Hepatocyte (in vitro differentiated cells): ENCODE measurements around the gene CEP152. TPM values are rescaled to one million over a fixed set of nuclear protein-coding genes. Genes with fewer than 3 reads are reported as not detected.

Experiments
- DNase-seq: peaks from one replicate; pipeline ENCODE4 v3.0.0-alpha.2; 2016; ENCODE audit warnings: low spot score
- H2AFZ ChIP-seq: fragments of 200-600 bp; sonication (generic); 2 replicates; pipeline ENCODE4 v1.6.0; 2016; ENCODE audit warnings: antibody characterized with exemption, mild to moderate bottlenecking
- H3K27ac ChIP-seq: fragments of 200-600 bp; sonication (generic); 2 replicates; pipeline ENCODE4 v1.5.1; 2016; ENCODE audit warnings: mild to moderate bottlenecking
- H3K27me3 ChIP-seq: fragments of 200-600 bp; sonication (generic); 2 replicates; pipeline ENCODE4 v1.6.1; 2016
- H3K36me3 ChIP-seq: fragments of 200-600 bp; sonication (generic); replicated peaks from 2 replicates; pipeline ENCODE4 v1.5.1; 2016; ENCODE audit warnings: low read depth; ENCODE audit not compliant: insufficient read depth
- H3K4me1 ChIP-seq: fragments of 200-600 bp; sonication (generic); 2 replicates; pipeline ENCODE4 v1.5.1; 2016; ENCODE audit warnings: mild to moderate bottlenecking, moderate library complexity; ENCODE audit not compliant: insufficient read depth
- H3K4me2 ChIP-seq: fragments of 200-600 bp; sonication (generic); 2 replicates; pipeline ENCODE4 v1.6.0; 2016
- H3K4me3 ChIP-seq: fragments of 200-600 bp; sonication (generic); 2 replicates; pipeline ENCODE4 v1.5.1; 2016; ENCODE audit warnings: mild to moderate bottlenecking
- H3K79me2 ChIP-seq: fragments of 200-600 bp; sonication (generic); 2 replicates; pipeline ENCODE4 v1.6.0; 2017; ENCODE audit warnings: mild to moderate bottlenecking
- H3K9me2 ChIP-seq: fragments of 200-600 bp; sonication (generic); replicated peaks from 2 replicates; pipeline ENCODE4 v1.6.0; 2017; ENCODE audit warnings: mild to moderate bottlenecking; ENCODE audit not compliant: insufficient read depth
- H3K9me3 ChIP-seq: fragments of 200-600 bp; sonication (generic); 2 replicates; pipeline ENCODE4 v1.5.1; 2016; ENCODE audit warnings: low read depth, mild to moderate bottlenecking
- H4K20me1 ChIP-seq: fragments of 200-600 bp; sonication (generic); 2 replicates; pipeline ENCODE4 v1.6.0; 2016; ENCODE audit warnings: mild to moderate bottlenecking; ENCODE audit not compliant: insufficient read depth, poor library complexity, severe bottlenecking
- EZH2 ChIP-seq: fragments of 200-600 bp; sonication (generic); IDR thresholded peaks from 2 replicates; pipeline ENCODE4 v1.6.1; 2016; ENCODE audit warnings: antibody characterized with exemption, mild to moderate bottlenecking, borderline replicate concordance
- EZH2phosphoT487 ChIP-seq: fragments of 200-600 bp; sonication (generic); IDR thresholded peaks from one replicate; pipeline ENCODE4 v1.6.1; 2018; ENCODE audit warnings: antibody characterized with exemption, mild to moderate bottlenecking, low read depth, moderate library complexity; ENCODE audit not compliant: unreplicated experiment, severe bottlenecking
- WGBS: methylation state at CpG from one replicate; pipeline ENCODE4 v1.1.6; 2016; ENCODE audit warnings: low lambda C conversion rate; ENCODE audit errors: missing lambda C conversion rate; 5-methylcytosine and 5-hydroxymethylcytosine counted together
- polyA plus RNA-seq: library from polyadenylated mRNA; unstranded; fragments of >200 nt; fragmentation: Nextera tagmentation; extraction: Ambion mirVana; gene quantifications from 2 replicates; pipeline ENCODE4 v1.2.1, GENCODE V29; 2016
- total RNA-seq: library from RNA; depleted of rRNA; stranded (reverse); fragments of >200 nt; gene quantifications from 2 replicates; pipeline ENCODE4 v1.2.3, GENCODE V29; 2014
- TF ChIP-seq, protein P1 (sequence below): fragments of 200-600 bp; sonication (generic); IDR thresholded peaks from 2 replicates; pipeline ENCODE4 v1.5.1; 2016; ENCODE audit warnings: antibody characterized with exemption, mild to moderate bottlenecking; ENCODE audit not compliant: poor library complexity

CEP152 gene
- total and polyA plus RNA-seq, 2 experiments from 2014 or later = 4.7 to 6.3 TPM

- H2AFZ ChIP-seq = no peak overlapping the region
- H3K9me3 ChIP-seq = no peaks in the 10 kb centered on the region
- H3K27me3 ChIP-seq = no peaks in the 10 kb centered on the region
- H3K9me2 ChIP-seq = no peaks in the 10 kb centered on the region
- no peaks in the 10 kb centered on the region for H3K36me3 ChIP-seq
- H3K79me2 ChIP-seq = no peaks in the 10 kb centered on the region
- H3K4me3 ChIP-seq = no peak overlapping the region
- H3K4me2 ChIP-seq = no peak overlapping the region
- no peaks in the 10 kb centered on the region for H3K4me1 ChIP-seq
- WGBS = 92% methylated on average over 1 of the region's 1 CpG
- no peak overlapping the region for H3K27ac ChIP-seq
- DNase-seq = no peak
- TF ChIP-seq EZH2 = no peak
- TF ChIP-seq, protein P1, sequence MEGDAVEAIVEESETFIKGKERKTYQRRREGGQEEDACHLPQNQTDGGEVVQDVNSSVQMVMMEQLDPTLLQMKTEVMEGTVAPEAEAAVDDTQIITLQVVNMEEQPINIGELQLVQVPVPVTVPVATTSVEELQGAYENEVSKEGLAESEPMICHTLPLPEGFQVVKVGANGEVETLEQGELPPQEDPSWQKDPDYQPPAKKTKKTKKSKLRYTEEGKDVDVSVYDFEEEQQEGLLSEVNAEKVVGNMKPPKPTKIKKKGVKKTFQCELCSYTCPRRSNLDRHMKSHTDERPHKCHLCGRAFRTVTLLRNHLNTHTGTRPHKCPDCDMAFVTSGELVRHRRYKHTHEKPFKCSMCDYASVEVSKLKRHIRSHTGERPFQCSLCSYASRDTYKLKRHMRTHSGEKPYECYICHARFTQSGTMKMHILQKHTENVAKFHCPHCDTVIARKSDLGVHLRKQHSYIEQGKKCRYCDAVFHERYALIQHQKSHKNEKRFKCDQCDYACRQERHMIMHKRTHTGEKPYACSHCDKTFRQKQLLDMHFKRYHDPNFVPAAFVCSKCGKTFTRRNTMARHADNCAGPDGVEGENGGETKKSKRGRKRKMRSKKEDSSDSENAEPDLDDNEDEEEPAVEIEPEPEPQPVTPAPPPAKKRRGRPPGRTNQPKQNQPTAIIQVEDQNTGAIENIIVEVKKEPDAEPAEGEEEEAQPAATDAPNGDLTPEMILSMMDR = no peak
- TF ChIP-seq EZH2phosphoT487 = no peak
- H4K20me1 ChIP-seq = no peaks in the 10 kb centered on the region
These were observed 14.2 kb upstream of the CEP152 start for GRCh38 chr15:48825075-48825474.

- Histone ChIP-seq H3K27ac (no peak overlapping the region), H3K4me2 (no peak overlapping the region), H2AFZ (no peak overlapping the region), H3K4me1 (no peaks in the 10 kb centered on the region), H3K27me3 (no peaks in the 10 kb centered on the region), H3K4me3 (no peak overlapping the region), H3K79me2 (no peaks in the 10 kb centered on the region), H3K36me3 (no peaks in the 10 kb centered on the region), H3K9me2 (no peaks in the 10 kb centered on the region), H4K20me1 (no peaks in the 10 kb centered on the region), H3K9me3 (no peaks in the 10 kb centered on the region)
- 63% methylated on average over 1 of the region's 1 CpG for WGBS
- TF ChIP-seq EZH2phosphoT487 = no peak
- TF ChIP-seq, protein P1 = no peak
- no peak for TF ChIP-seq EZH2
- no peak for DNase-seq
These were observed 12.8 kb upstream of the CEP152 start for GRCh38 chr15:48823706-48824105.

GRCh38 chr15:48823237-48823636, 12.4 kb upstream of the CEP152 start:
- WGBS = 0% methylated on average over 1 of the region's 1 CpG
- Histone ChIP-seq H2AFZ (no peak overlapping the region), H3K79me2 (no peaks in the 10 kb centered on the region), H3K4me1 (no peaks in the 10 kb centered on the region), H3K36me3 (no peaks in the 10 kb centered on the region), H3K9me3 (no peaks in the 10 kb centered on the region), H3K9me2 (no peaks in the 10 kb centered on the region), H4K20me1 (no peaks in the 10 kb centered on the region), H3K4me2 (no peak overlapping the region), H3K27me3 (no peaks in the 10 kb centered on the region), H3K4me3 (no peak overlapping the region), H3K27ac (no peak overlapping the region)
- no peak for DNase-seq
- TF ChIP-seq, protein P1 = no peak
- TF ChIP-seq EZH2phosphoT487 (no peak), EZH2 (no peak)

DNA sequence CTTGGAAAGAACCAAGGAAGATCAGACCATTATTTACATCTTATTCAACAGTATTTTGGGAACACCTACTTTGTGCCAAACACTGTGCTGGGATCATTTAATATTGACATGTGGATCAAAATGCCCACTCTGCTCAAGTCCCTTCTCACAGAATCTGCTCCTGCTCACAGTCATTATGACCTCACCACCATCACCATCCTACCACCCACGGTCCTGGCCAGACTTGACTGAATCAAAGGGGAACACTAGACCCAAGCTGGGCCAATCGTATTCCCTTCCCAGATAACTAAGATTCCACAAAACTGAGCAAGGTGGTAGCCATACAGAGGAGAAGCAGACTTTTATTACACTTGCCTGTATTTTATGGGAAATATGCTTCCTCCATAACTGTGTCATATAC, 3.4 kb upstream of the CEP152 start:
- H3K9me2 ChIP-seq = no peaks in the 10 kb centered on the region
- no peak overlapping the region for H3K4me2 ChIP-seq
- 79% methylated on average over 2 of the region's 2 CpGs for WGBS
- no peak overlapping the region for H3K27ac ChIP-seq
- no peaks in the 10 kb centered on the region for H3K36me3 ChIP-seq
- DNase-seq = no peak
- H3K4me1 ChIP-seq = no peaks in the 10 kb centered on the region
- H4K20me1 ChIP-seq = no peaks in the 10 kb centered on the region
- no peak for TF ChIP-seq EZH2
- no peak overlapping the region for H3K4me3 ChIP-seq
- no peak overlapping the region for H2AFZ ChIP-seq
- no peaks in the 10 kb centered on the region for H3K9me3 ChIP-seq
- H3K79me2 ChIP-seq = no peaks in the 10 kb centered on the region
- no peaks in the 10 kb centered on the region for H3K27me3 ChIP-seq
